AG10803 (cell line): ENCODE measurements around the gene MYO1B.

Experiments
- DNase-seq: peaks from one replicate; pipeline ENCODE4 v3.0.0; 2010; ENCODE audit warnings: low read depth
- H3K4me3 ChIP-seq: 2 replicates; pipeline ENCODE4 v1.5.1; 2011; ENCODE audit warnings: mild to moderate bottlenecking, low read length, control low read depth
- TF ChIP-seq, protein P1 (sequence below): conservative IDR thresholded peaks from 2 replicates; pipeline ENCODE4 v1.5.1; 2011; ENCODE audit warnings: mild to moderate bottlenecking, low read length, control low read depth, inconsistent platforms

The MYO1B gene

GRCh38 chr2:191327484-191327883 is 82.3 kb downstream of the MYO1B start:
- TF ChIP-seq, protein P1, sequence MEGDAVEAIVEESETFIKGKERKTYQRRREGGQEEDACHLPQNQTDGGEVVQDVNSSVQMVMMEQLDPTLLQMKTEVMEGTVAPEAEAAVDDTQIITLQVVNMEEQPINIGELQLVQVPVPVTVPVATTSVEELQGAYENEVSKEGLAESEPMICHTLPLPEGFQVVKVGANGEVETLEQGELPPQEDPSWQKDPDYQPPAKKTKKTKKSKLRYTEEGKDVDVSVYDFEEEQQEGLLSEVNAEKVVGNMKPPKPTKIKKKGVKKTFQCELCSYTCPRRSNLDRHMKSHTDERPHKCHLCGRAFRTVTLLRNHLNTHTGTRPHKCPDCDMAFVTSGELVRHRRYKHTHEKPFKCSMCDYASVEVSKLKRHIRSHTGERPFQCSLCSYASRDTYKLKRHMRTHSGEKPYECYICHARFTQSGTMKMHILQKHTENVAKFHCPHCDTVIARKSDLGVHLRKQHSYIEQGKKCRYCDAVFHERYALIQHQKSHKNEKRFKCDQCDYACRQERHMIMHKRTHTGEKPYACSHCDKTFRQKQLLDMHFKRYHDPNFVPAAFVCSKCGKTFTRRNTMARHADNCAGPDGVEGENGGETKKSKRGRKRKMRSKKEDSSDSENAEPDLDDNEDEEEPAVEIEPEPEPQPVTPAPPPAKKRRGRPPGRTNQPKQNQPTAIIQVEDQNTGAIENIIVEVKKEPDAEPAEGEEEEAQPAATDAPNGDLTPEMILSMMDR = no peak
- H3K4me3 ChIP-seq = no peak overlapping the region
- DNase-seq = no peak

- TF ChIP-seq, protein P1 = no peak
- H3K4me3 ChIP-seq = no peak overlapping the region
- no peak for DNase-seq
Measured at GRCh38 chr2:191328150-191328809, 83.1 kb downstream of the MYO1B start.

DNA sequence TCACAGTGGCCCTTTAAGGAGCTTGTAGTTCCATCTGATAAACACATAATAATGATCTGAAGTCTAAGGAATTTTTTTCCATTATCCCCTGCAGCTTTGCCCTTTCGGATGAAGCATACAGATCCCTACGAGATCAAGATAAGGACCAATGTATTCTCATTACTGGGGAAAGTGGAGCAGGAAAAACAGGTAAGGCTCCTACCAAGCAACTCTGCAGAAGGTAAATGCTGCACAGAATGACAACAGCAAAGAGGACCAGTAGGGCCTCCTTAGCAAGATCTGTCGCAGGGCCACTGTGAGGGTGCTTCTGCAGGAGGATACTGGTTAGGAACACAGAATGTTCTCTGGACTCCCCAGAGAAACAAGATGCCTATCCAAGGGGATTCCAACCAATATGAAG is 84.6 kb downstream of the MYO1B start:
- no peak overlapping the region for H3K4me3 ChIP-seq
- DNase-seq = no peak
- TF ChIP-seq, protein P1 = no peak

- TF ChIP-seq, protein P1 = no peak
- H3K4me3 ChIP-seq = peak overlapping the region; percentile 10; the same call in 1 of the 2 replicates
- peak; percentile 99 for DNase-seq
Measured at GRCh38 chr2:191333911-191334357, 88.7 kb downstream of the MYO1B start.

GRCh38 chr2:191335875-191336464 is 90.8 kb downstream of the MYO1B start:
- TF ChIP-seq, protein P1 = no peak
- H3K4me3 ChIP-seq = no peak overlapping the region
- no peak for DNase-seq

DNA sequence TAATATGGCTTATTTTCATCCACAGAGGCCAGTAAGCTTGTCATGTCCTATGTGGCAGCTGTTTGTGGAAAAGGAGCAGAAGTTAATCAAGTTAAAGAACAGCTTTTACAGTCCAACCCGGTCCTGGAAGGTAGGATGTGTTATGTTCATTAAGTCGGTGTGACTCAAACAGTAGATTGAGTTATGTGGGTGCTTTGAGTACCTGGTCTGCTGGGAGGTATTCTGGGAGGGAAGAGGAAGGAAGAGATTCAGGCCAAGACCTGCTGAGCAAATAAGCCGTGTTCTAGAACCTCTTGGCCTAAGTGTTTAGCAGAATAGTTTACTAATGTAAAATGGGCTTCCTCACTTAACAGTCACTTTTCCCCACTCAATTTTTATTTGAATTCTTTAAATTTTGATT is 96.2 kb downstream of the MYO1B start:
- TF ChIP-seq, protein P1 = no peak
- H3K4me3 ChIP-seq = no peak overlapping the region
- DNase-seq = no peak

DNA sequence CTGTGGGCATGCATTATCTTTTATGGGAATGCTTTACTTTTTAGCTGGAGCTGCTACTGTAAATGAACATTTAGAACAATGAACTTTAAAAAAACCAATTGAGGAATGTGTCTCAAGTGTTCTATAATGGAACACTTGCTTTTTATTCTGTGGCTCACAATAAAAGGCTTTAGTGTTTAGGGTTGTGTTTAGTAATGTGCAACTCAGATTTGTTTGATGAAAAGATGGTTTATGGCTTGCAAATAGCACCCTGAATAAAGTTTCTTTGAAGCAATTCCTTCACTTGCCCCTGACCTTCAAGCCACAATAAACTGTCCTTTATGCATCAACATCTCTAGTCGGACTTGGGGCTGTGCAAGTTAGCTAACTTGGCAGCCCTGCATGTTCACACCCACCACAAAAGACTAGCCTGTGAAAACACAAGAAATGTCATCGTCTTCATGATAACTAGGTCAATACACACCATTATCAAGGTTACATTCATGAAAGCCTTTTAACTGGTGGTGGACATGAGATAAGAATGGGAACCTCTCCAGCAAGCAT is 98.7 kb downstream of the MYO1B start:
- no peak for DNase-seq
- TF ChIP-seq, protein P1 = no peak
- no peak overlapping the region for H3K4me3 ChIP-seq
